Measurements from ENCODE around the gene NFKBIZ. TPM values are rescaled to one million over a fixed set of nuclear protein-coding genes. Genes with fewer than 3 reads are reported as not detected.

The NFKBIZ gene
- 10 to 100 TPM; 34.9 to 39.7 TPM for total RNA-seq
- long read RNA-seq, transcript NFKBIZ-202 (12 exons, 3,923 nt) = major isoform, 9 of 18 reads
- long read RNA-seq, partial matches to known transcripts = 5 of 18 reads
- long read RNA-seq, other reads (novel, unspliced or antisense) = 4 of 18 reads

- ATAC-seq (peak; percentile 94 to 95), DNase-seq (peak; percentile 97)
- intact Hi-C loops (cut with DNase I) = no loop called here
Measured at GRCh38 chr3:101848754-101849713, at the start of gene NFKBIZ. Gene NFKBIZ (plus strand): TSS chr3:101849514. CDS start chr3:101849629, 115 bp downstream.

- ATAC-seq = no peak
- intact Hi-C loops (cut with DNase I) = loop anchor here (10.0 kb wide), 1 partner anchor 734 kb away; no protein-coding TSS in a partner anchor
- no peak for DNase-seq
Measured at GRCh38 chr3:101801174-101801573, 48.1 kb upstream of the NFKBIZ start.

- ATAC-seq = no peak
- DNase-seq = no peak
- intact Hi-C loops (cut with DNase I) = loop anchor here (10.0 kb wide), 1 partner anchor 733 kb away; no protein-coding TSS in a partner anchor
Measured at GRCh38 chr3:101802179-101802578, 47.1 kb upstream of the NFKBIZ start.

- no peak for DNase-seq
Measured at GRCh38 chr3:101803173-101803782, 46.0 kb upstream of the NFKBIZ start.

GRCh38 chr3:101803939-101804338, 45.4 kb upstream of the NFKBIZ start:
- ATAC-seq (no peak), DNase-seq (no peak)
- intact Hi-C loops (cut with DNase I) = loop anchor here (10.0 kb wide), 1 partner anchor 731 kb away; no protein-coding TSS in a partner anchor

More at GRCh38 chr3:101803173-101803782, 46.0 kb upstream of the NFKBIZ start:
- intact Hi-C loops (cut with DNase I) = loop anchor here (10.0 kb wide), 1 partner anchor 732 kb away; no protein-coding TSS in a partner anchor
- ATAC-seq = peak; percentile 88 to 94

- no peak for ATAC-seq
- DNase-seq = no peak
- intact Hi-C loops (cut with DNase I) = loop anchor here (5.0 to 10.0 kb wide), 2 partner anchors 421 to 728 kb away; no protein-coding TSS in a partner anchor
Measured at GRCh38 chr3:101806491-101806890, 42.8 kb upstream of the NFKBIZ start.

- DNase-seq (no peak), ATAC-seq (no peak)
- intact Hi-C loops (cut with DNase I) = loop anchor here (5.0 to 10.0 kb wide), 2 partner anchors 419 to 727 kb away; no protein-coding TSS in a partner anchor
Measured at GRCh38 chr3:101807888-101808287, 41.4 kb upstream of the NFKBIZ start.

- DNase-seq = no peak
- ATAC-seq = peak; percentile 32 to 33
- intact Hi-C loops (cut with DNase I) = loop anchor here (2.0 to 10.0 kb wide), 5 partner anchors 43 to 725 kb away; no protein-coding TSS in a partner anchor
Measured at GRCh38 chr3:101809178-101810021, 39.9 kb upstream of the NFKBIZ start.

- intact Hi-C loops (cut with DNase I) = loop anchor here in 1 of 2 donors (2.0 to 5.0 kb wide), 3 partner anchors 42 to 415 kb away; no protein-coding TSS in a partner anchor
- no peak for DNase-seq
- no peak for ATAC-seq
Measured at GRCh38 chr3:101810022-101810418, 39.3 kb upstream of the NFKBIZ start.

GRCh38 chr3:101811875-101812274, 37.4 kb upstream of the NFKBIZ start:
- intact Hi-C loops (cut with DNase I) = loop anchor here in 1 of 2 donors (2.0 to 5.0 kb wide), 3 partner anchors 40 to 413 kb away; no protein-coding TSS in a partner anchor
- ATAC-seq = no peak
- DNase-seq = no peak

- no peak for DNase-seq
- intact Hi-C loops (cut with DNase I) = loop anchor here in 1 of 2 donors (5.0 kb wide), 2 partner anchors 39 to 394 kb away; no protein-coding TSS in a partner anchor
- no peak for ATAC-seq
Measured at GRCh38 chr3:101812895-101813294, 36.4 kb upstream of the NFKBIZ start.

- intact Hi-C loops (cut with DNase I) = loop anchor here in 1 of 2 donors (5.0 kb wide), 2 partner anchors 38 to 393 kb away; no protein-coding TSS in a partner anchor
- DNase-seq (no peak), ATAC-seq (peak; percentile 38 to 41)
Measured at GRCh38 chr3:101813817-101814440, 35.4 kb upstream of the NFKBIZ start.

- ATAC-seq (peak in 1 of 2 donors; percentile 27), DNase-seq (no peak)
- intact Hi-C loops (cut with DNase I) = loop anchor here in 1 of 2 donors (5.0 kb wide), 2 partner anchors 37 to 392 kb away; no protein-coding TSS in a partner anchor
Measured at GRCh38 chr3:101814835-101815234, 34.5 kb upstream of the NFKBIZ start.

- intact Hi-C loops (cut with DNase I) = no loop called here
- DNase-seq (no peak), ATAC-seq (no peak)
Measured at GRCh38 chr3:101816215-101817149, 32.8 kb upstream of the NFKBIZ start.

- DNase-seq (no peak), ATAC-seq (no peak)
- intact Hi-C loops (cut with DNase I) = no loop called here
Measured at GRCh38 chr3:101817992-101818391, 31.3 kb upstream of the NFKBIZ start.

- DNase-seq = no peak
- ATAC-seq = no peak
- intact Hi-C loops (cut with DNase I) = no loop called here
Measured at GRCh38 chr3:101819649-101820206, 29.6 kb upstream of the NFKBIZ start.
